ENCODE measurements around the gene C1GALT1.

The C1GALT1 gene

GRCh38 chr7:7246223-7246622 is 63.9 kb downstream of the C1GALT1 start:
- H3K4me3 ChIP-seq (ENCODE audit: low read depth, low read length): no peak overlapping the region
- TF ChIP-seq MAX (IDR thresholded peaks at IDR 0.05; ENCODE audit: low read depth, low read length) (no peak), MYC (IDR thresholded peaks at IDR 0.05; ENCODE audit: low read depth, low read length) (no peak), CTCF (IDR thresholded peaks at IDR 0.05; ENCODE audit: low read depth, low read length) (no peak), POLR2A (IDR thresholded peaks at IDR 0.05; ENCODE audit: extremely low read depth, insufficient read length) (no peak)
- DNase-seq (ENCODE audit: low read depth): no peak

- TF ChIP-seq MAX (IDR thresholded peaks at IDR 0.05; ENCODE audit: low read depth, low read length) (no peak), POLR2A (IDR thresholded peaks at IDR 0.05; ENCODE audit: extremely low read depth, insufficient read length) (no peak), CTCF (IDR thresholded peaks at IDR 0.05; ENCODE audit: low read depth, low read length) (no peak), MYC (IDR thresholded peaks at IDR 0.05; ENCODE audit: low read depth, low read length) (no peak)
- H3K4me3 ChIP-seq (ENCODE audit: low read depth, low read length): no peak overlapping the region
- DNase-seq (ENCODE audit: low read depth): no peak
Measured at GRCh38 chr7:7247658-7248057, 65.3 kb downstream of the C1GALT1 start.

- TF ChIP-seq MYC (IDR thresholded peaks at IDR 0.05; ENCODE audit: low read depth, low read length) (no peak), CTCF (IDR thresholded peaks at IDR 0.05; ENCODE audit: low read depth, low read length) (no peak)
- DNase-seq (ENCODE audit: low read depth): no peak
Measured at GRCh38 chr7:7249814-7250213, 67.5 kb downstream of the C1GALT1 start.

GRCh38 chr7:7251742-7252141 is 69.4 kb downstream of the C1GALT1 start:
- peak; percentile 92 for DNase-seq (ENCODE audit: low read depth)
- TF ChIP-seq MYC (IDR thresholded peaks at IDR 0.05; ENCODE audit: low read depth, low read length): no peak
- no peak for TF ChIP-seq MAX (IDR thresholded peaks at IDR 0.05; ENCODE audit: low read depth, low read length)
- no peak for TF ChIP-seq POLR2A (IDR thresholded peaks at IDR 0.05; ENCODE audit: extremely low read depth, insufficient read length)
- no peak for TF ChIP-seq CTCF (IDR thresholded peaks at IDR 0.05; ENCODE audit: low read depth, low read length)
- H3K4me3 ChIP-seq (ENCODE audit: low read depth, low read length): no peak overlapping the region

More at GRCh38 chr7:7249814-7250213, 67.5 kb downstream of the C1GALT1 start:
- no peak overlapping the region for H3K4me3 ChIP-seq (ENCODE audit: low read depth, low read length)

- no peak overlapping the region for H3K4me3 ChIP-seq (ENCODE audit: low read depth, low read length)
- no peak for DNase-seq (ENCODE audit: low read depth)
- TF ChIP-seq MYC (IDR thresholded peaks at IDR 0.05; ENCODE audit: low read depth, low read length): no peak
- no peak for TF ChIP-seq MAX (IDR thresholded peaks at IDR 0.05; ENCODE audit: low read depth, low read length)
- no peak for TF ChIP-seq POLR2A (IDR thresholded peaks at IDR 0.05; ENCODE audit: extremely low read depth, insufficient read length)
- no peak for TF ChIP-seq CTCF (IDR thresholded peaks at IDR 0.05; ENCODE audit: low read depth, low read length)
Measured at GRCh38 chr7:7254319-7254718, 72.0 kb downstream of the C1GALT1 start.

GRCh38 chr7:7254908-7255307 is 72.6 kb downstream of the C1GALT1 start:
- no peak for DNase-seq (ENCODE audit: low read depth)
- no peak overlapping the region for H3K4me3 ChIP-seq (ENCODE audit: low read depth, low read length)
- TF ChIP-seq CTCF (IDR thresholded peaks at IDR 0.05; ENCODE audit: low read depth, low read length) (no peak), MYC (IDR thresholded peaks at IDR 0.05; ENCODE audit: low read depth, low read length) (no peak), MAX (IDR thresholded peaks at IDR 0.05; ENCODE audit: low read depth, low read length) (no peak), POLR2A (IDR thresholded peaks at IDR 0.05; ENCODE audit: extremely low read depth, insufficient read length) (no peak)

Data from NB4 (cell line).